Measurements from ENCODE around the gene RAB9B.
"Not testable (repeated sequence)": the region's sequence is repeated elsewhere in the genome, so short reads cannot be mapped to it uniquely, and the experiment has no call there.

The RAB9B gene, protein sequence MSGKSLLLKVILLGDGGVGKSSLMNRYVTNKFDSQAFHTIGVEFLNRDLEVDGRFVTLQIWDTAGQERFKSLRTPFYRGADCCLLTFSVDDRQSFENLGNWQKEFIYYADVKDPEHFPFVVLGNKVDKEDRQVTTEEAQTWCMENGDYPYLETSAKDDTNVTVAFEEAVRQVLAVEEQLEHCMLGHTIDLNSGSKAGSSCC

GRCh38 chrX:103831803-103832544 is at the start of gene RAB9B:
Gene RAB9B (minus strand): TSS chrX:103832257. CDS start chrX:103825784, 6,473 bp downstream.
- DNase-seq (ENCODE audit: low read depth): no peak

- DNase-seq (ENCODE audit: low read depth): no peak
Measured at GRCh38 chrX:103879339-103879738, 47.3 kb upstream of the RAB9B start.

DNA sequence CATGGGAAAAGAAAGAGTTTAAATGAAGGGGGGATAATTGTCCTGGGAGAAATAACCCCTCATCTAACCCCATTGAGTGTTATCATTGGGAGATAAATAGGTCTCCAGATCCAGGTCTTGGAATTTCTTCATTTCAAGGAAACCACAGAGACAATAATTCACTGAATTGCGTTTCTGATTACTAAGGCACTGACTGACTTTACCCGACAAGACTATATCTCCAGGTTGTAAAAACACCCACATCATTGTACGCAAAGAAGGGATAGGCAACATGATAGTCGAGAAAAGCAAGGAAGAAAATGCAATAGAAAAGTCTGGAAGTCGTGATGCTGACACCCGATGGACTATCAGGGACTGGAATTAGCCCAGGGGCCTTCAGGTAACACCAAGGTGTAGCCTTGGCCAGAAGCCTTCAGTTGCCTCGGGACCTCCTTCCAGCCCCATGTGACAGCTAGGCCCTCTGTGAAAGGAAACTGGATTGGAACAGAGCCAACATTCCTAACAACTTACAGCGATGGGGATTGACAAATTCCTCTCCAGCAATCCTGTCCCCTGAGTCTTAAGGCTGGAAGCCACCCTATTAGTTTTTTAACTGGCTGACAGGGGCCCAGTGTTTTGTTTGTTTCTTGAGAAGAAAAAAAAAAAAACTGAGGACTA is 46.5 kb upstream of the RAB9B start:
- DNase-seq (ENCODE audit: low read depth): no peak

- DNase-seq (ENCODE audit: low read depth): no peak
Measured at GRCh38 chrX:103877571-103877970, 45.5 kb upstream of the RAB9B start.

DNA sequence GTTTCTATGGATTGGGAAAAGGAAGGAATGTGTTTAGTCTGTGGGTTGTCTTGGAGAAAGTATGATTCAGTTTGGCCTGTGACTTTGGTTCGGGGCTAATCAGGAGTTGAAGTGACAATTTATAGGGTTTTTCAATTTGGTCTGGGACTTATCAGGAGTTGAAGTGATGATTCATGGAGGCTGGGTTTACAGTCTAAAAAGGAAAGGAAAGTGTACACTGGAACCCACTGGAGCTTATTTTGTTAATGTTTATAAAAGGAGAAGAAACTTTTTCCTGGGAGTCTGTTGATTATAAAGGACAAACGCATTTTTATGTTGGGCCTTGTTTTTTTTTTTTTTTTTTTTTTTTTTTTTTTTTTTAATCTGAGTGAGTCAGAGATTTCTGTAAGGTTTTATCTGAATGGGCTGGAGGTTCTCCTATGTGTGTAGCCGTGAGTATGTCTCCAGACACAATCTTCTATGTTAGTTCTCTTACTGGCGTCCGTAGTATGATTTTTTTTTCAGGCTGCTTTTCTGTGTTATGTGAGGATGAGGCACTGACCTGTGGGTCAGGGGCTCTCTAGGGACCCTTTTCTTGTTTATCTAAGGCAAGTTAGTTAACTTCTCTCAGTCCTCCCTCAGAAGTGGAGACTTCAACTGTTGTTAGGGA is 33.0 kb upstream of the RAB9B start:
- DNase-seq (ENCODE audit: low read depth): no peak

GRCh38 chrX:103864149-103864548 is 32.1 kb upstream of the RAB9B start:
- DNase-seq (ENCODE audit: low read depth): no peak

DNA sequence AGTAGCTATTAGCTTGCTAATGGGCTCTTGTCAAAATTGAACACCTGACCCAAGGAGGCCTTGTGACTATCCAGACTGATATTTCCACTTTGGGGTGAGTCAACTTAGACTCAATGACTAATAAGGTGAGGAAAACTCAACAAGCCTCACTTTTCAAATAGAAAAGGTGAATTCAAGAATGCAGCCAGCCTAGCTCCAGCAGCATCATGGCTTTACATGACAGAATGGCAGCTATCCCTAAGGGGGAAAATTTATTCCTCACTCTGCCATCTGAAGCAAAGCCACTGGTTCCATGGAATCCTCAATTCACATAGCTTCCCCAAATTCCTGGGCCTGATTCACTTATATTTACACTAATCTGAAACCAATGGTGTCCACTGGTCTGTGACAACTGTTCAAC is 29.1 kb upstream of the RAB9B start:
- no peak for DNase-seq (ENCODE audit: low read depth)

DNA sequence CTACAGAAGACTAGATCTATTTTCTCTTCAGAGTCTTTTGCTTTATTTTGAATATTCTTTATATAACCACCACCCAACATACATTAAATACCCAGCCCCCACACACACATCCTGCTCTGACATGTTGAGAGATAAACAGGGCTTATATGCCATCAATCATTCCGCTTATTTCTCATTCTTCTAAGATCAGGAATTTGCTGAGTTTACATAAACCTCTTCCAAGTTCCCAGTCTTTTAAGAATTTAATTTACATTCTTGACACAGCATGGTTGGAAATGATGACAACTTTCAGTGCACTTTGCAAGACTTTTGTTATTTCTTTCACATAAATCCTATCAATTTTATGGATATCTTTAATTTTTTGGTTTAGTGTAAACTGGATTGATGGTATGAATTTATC is 17.5 kb upstream of the RAB9B start:
- DNase-seq (ENCODE audit: low read depth): no peak

- DNase-seq (ENCODE audit: low read depth): no peak
Measured at GRCh38 chrX:103847174-103847870, 15.3 kb upstream of the RAB9B start.

DNA sequence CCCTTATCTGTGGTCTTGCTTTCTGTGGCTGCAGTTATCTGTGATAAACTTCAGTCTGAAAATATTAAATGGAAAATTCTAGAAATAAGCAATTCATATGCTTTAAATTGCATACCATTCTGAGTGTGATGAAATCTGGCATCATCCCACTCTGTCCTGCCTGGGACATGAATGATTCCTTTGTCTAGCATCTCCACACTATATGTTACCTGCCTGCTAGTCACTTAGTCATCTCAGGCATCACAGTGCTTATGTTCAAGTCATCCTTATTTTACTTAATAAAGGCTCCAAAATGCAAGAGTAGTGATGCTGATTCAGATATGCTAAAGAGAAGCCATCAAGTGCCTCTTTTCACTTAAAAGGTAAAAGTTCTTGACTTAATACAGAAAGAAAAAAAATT is 14.3 kb upstream of the RAB9B start:
- no peak for DNase-seq (ENCODE audit: low read depth)

GRCh38 chrX:103845165-103845653 is 13.2 kb upstream of the RAB9B start:
- no peak for DNase-seq (ENCODE audit: low read depth)

DNA sequence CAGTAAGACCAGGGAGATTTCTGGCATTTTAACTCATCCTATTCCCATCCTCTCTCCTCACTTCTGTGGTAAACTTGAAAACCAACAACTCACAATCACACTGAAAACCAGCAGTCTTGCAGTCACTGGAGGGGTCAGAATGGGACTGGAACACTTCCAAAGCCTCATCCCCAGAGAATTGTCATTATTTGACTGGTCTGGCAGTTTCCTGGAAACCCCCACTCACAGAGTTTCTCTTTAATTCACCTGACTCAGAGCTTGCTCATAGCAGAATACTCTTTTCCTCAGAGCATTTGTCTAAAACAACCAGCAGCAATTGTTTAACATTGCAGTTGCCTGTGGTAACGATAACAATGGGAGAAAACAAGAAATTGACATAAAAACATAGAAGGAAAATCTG is 7.3 kb upstream of the RAB9B start:
- DNase-seq (ENCODE audit: low read depth): no peak

DNA sequence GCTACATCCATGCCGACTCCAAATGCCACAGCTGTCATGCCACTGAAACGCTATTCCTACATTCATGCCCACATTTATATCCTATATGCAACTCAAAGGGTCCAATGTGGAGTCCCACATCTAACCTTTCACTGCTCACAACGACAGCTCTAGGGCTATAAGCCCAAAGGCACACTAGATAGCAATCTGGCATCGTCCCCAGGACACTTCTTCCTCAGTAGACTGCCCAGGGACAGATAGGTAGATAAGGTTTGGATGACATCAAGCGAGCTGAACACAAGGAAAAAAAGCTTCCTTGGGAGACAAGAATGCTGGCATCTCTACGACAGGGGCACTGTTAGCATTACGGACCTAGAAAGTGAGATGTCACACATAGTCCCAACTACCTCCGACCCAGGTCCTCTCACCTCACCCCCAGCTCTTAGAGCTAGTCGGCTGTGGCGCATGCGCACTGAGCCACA is 685 bp downstream of the RAB9B start:
- DNase-seq (ENCODE audit: low read depth): peak; percentile 12

DNA sequence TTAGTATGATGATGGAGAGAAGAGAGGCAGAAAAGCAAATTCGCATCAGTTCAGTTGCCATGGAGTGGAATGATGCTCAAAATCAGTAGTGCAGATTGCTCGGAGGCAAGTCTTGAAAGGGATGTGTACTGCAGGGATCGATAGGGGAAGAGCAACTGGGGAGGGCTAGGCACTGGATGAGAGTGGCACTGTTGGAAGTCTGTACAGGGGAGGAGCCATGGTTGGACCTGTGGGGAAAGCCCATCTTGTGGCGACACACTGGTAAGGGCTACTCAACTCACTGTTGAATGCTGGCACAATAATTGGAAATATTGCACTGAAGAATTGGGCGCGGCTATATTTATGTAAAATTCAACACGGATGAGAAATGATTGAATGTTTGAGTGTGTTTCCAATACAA is 1.2 kb downstream of the RAB9B start:
- DNase-seq (ENCODE audit: low read depth): no peak

DNA sequence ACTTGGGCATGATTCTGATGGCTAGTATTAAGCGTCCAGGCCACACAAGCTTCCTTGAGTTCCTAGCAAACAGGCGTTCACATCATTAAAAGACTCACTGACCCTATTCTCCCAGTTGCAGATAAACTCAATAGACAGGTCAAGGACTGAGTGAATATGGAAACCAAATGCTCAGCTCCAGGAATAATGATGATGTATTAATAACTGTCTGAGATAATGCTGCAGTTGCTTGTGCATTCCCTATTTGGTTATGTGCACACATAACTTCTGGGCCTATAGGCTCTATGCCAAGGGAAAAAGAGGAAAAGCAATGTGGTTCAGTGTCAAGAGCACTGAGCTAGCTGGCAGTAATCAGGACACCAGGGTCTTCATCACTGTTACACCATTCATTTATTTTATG is 3.5 kb downstream of the RAB9B start:
- no peak for DNase-seq (ENCODE audit: low read depth)

DNA sequence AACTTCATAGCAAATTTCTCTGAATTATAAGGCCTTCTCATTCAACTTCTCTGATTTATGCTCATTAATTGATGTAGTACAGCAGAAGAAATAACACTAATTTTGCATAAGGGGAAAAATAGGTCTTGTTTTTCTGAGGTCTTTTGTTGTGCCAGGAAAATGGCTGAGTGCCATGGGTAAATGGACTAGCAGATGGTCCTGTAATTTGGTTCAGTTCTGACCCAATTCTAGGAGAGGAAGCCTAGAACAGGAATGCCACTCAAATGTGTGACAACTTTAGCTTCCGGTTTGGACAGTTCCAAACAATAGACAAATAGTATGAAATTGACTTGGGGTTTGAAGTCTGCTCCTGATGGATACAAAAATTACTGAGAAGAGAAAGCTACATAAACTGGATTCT is 6.2 kb downstream of the RAB9B start:
- DNase-seq (ENCODE audit: low read depth): no peak

- no peak for DNase-seq (ENCODE audit: low read depth)
Measured at GRCh38 chrX:103823591-103823990, 8.5 kb downstream of the RAB9B start.

DNA sequence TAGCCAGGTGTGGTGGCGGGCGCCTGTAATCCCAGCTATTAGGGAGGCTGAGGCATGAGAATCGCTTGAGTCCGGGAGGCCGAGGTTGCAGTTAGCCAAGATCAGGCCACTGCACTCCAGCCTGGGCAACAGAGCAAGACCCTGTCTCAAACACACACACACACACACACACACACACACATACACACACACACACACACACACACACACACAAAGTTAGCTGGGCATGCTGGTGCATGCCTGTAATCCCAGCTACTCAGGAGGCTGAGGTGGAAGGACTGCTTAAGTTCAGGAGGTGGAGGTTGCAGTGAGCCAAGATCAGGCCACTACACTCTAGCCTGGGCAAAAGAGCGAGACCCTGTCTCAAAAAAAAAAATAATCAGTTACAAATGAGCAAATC is 11.3 kb downstream of the RAB9B start:
- not testable (repeated sequence) for DNase-seq (ENCODE audit: low read depth)

DNA sequence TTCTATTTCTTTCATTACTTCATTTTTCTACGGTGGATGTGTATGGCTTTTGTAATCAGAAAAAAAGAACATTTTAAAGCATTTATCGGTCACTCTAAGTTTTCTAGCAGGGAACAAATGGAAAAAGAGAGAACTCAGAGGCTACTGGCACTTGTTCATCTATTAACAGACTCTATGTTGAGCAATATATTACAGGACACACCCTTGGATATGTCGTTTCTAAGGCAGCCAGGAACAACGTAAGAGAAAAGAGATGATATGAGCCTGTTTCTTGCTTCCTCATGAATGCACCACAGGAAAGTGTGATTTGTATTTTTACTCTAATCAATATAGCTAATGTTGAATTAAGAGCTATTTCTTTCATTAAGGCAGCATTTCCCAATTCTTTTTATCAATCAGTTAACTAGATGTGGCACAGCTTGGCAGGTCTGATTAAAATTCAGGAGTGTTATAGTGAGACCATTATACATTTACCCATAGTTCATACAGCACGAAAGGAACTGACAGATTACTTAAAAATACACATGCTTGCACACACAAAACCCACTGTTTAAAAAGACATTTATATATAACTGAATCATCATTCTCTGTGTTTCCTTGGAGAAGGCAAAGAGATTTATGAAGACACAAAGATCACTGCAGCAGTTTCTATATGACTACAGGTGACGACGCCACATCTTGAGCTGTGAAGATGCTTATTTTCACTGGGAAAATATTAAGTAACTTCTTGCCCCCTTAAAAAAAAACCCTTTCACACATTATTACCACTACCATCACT is 13.0 kb downstream of the RAB9B start:
- DNase-seq (ENCODE audit: low read depth): no peak

GRCh38 chrX:103817502-103817901 is 14.6 kb downstream of the RAB9B start:
- no peak for DNase-seq (ENCODE audit: low read depth)

DNA sequence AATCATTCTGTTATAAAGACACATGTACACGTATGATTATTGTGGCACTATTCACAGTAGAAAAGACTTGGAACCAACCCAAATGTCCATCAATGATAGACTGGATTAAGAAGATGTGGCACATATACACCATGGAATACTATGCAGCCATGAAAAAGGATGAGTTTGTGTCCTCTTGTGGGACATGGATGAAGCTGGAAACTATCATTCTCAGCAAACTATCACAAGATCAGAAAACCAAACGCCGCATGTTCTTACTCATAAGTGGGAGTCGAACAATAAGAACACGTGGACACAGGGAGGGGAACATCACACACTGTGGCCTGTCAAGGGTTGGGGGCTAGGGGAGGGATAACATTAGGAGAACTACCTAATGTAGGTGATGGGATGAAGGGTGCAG is 15.0 kb downstream of the RAB9B start:
- DNase-seq (ENCODE audit: low read depth): not testable (repeated sequence)
